HTR-8/SVneo (cell line): ENCODE data around the gene SMPD3.

Source experiments
- DNase-seq: peaks from one replicate; pipeline ENCODE4 v3.0.0; 2011; ENCODE audit warnings: low spot score, mixed read lengths; ENCODE audit not compliant: insufficient read length
- FAIRE-seq: peaks from 2 replicates; lab custom pipeline; 2011; peaks lifted over from hg19 to GRCh38; lab: Jason Lieb, UNC

SMPD3 gene

GRCh38 chr16:68411086-68411485, 37.2 kb downstream of the SMPD3 start:
- FAIRE-seq, result no peak
- no peak for DNase-seq

- no peak for DNase-seq
- FAIRE-seq, result no peak
These were observed 39.3 kb downstream of the SMPD3 start for GRCh38 chr16:68408967-68409366.

GRCh38 chr16:68408428-68408827, 39.9 kb downstream of the SMPD3 start:
- FAIRE-seq, result no peak
- DNase-seq, result no peak

- DNase-seq, result no peak
- FAIRE-seq, result peak; percentile 79
These were observed 41.7 kb downstream of the SMPD3 start for GRCh38 chr16:68406458-68407152.

- FAIRE-seq (no peak), DNase-seq (no peak)
These were observed 43.5 kb downstream of the SMPD3 start for GRCh38 chr16:68404736-68405345.

- FAIRE-seq (no peak), DNase-seq (no peak)
These were observed 44.6 kb downstream of the SMPD3 start for GRCh38 chr16:68403704-68404103.

GRCh38 chr16:68403177-68403576, 45.1 kb downstream of the SMPD3 start:
- peak; percentile 81 for FAIRE-seq
- DNase-seq, result no peak

GRCh38 chr16:68402748-68403040, 45.6 kb downstream of the SMPD3 start:
- FAIRE-seq (no peak), DNase-seq (no peak)

GRCh38 chr16:68401871-68402747, 46.2 kb downstream of the SMPD3 start:
- FAIRE-seq (no peak), DNase-seq (peak; percentile 48)

GRCh38 chr16:68400924-68401460, 47.3 kb downstream of the SMPD3 start:
- DNase-seq (no peak), FAIRE-seq (no peak)

- FAIRE-seq, result peak; percentile 23
- no peak for DNase-seq
These were observed 48.0 kb downstream of the SMPD3 start for GRCh38 chr16:68400083-68400923.

GRCh38 chr16:68399456-68399855, 48.9 kb downstream of the SMPD3 start:
- DNase-seq (no peak), FAIRE-seq (peak; percentile 67)

GRCh38 chr16:68397710-68398201, 50.6 kb downstream of the SMPD3 start:
- DNase-seq, result no peak

GRCh38 chr16:68396481-68396880, 51.8 kb downstream of the SMPD3 start:
- FAIRE-seq (peak; percentile 82), DNase-seq (peak; percentile 67)

More at GRCh38 chr16:68397710-68398201, 50.6 kb downstream of the SMPD3 start:
- no peak for FAIRE-seq

GRCh38 chr16:68395815-68396214, 52.5 kb downstream of the SMPD3 start:
- no peak for DNase-seq
- FAIRE-seq, result no peak

GRCh38 chr16:68395167-68395786, 53.0 kb downstream of the SMPD3 start:
- FAIRE-seq, result no peak
- DNase-seq, result no peak

- DNase-seq, result no peak
- no peak for FAIRE-seq
These were observed 55.0 kb downstream of the SMPD3 start for GRCh38 chr16:68393333-68393732.

- DNase-seq, result no peak
- FAIRE-seq, result no peak
These were observed 58.4 kb downstream of the SMPD3 start for GRCh38 chr16:68389750-68390371.

- peak; percentile 83 for FAIRE-seq
- no peak for DNase-seq
These were observed 59.3 kb downstream of the SMPD3 start for GRCh38 chr16:68389006-68389405.
